Epithelial cell of esophagus (primary cell): ENCODE results near the gene RGMA.

Experiments
- DNase-seq: peaks from one replicate; pipeline ENCODE4 v3.0.0; 2010; ENCODE audit warnings: low read depth
- H3K4me3 ChIP-seq: 2 replicates; pipeline ENCODE4 v1.5.1; 2011; ENCODE audit warnings: mild to moderate bottlenecking, low read length, control low read depth
- CTCF ChIP-seq: IDR thresholded peaks from 2 replicates; pipeline ENCODE4 v1.5.1; 2011; ENCODE audit warnings: low read depth, mild to moderate bottlenecking, low read length, control low read depth, inconsistent platforms; ENCODE audit not compliant: insufficient read depth; ENCODE audit errors: missing control alignments

RGMA gene

GRCh38 chr15:93072411-93073394, 16.3 kb downstream of the RGMA start:
- H3K4me3 ChIP-seq: peak overlapping the region; percentile 84
- no peak for TF ChIP-seq CTCF
- DNase-seq: peak; percentile 81

- H3K4me3 ChIP-seq: peak overlapping the region; percentile 84
- TF ChIP-seq CTCF: no peak
- no peak for DNase-seq
Observed at GRCh38 chr15:93072011-93072410, 17.0 kb downstream of the RGMA start.

GRCh38 chr15:93071469-93071936, 17.5 kb downstream of the RGMA start:
- H3K4me3 ChIP-seq: peak overlapping the region; percentile 84
- DNase-seq: peak; percentile 27
- no peak for TF ChIP-seq CTCF

- DNase-seq: no peak
- peak overlapping the region; percentile 84 for H3K4me3 ChIP-seq
- TF ChIP-seq CTCF: no peak
Observed at GRCh38 chr15:93070551-93071296, 18.3 kb downstream of the RGMA start.

GRCh38 chr15:93070132-93070531, 18.9 kb downstream of the RGMA start:
- H3K4me3 ChIP-seq: no peak overlapping the region
- TF ChIP-seq CTCF: no peak
- peak; percentile 36 for DNase-seq

GRCh38 chr15:93068581-93069199, 20.3 kb downstream of the RGMA start:
- no peak overlapping the region for H3K4me3 ChIP-seq
- no peak for DNase-seq
- TF ChIP-seq CTCF: no peak
